PC-3 (cell line): Measurements from ENCODE around the gene PCNX2. TPM values are rescaled to one million over a fixed set of nuclear protein-coding genes. Genes with fewer than 3 reads are reported as not detected.

ENCODE experiments used
- ATAC-seq: fragments of 200-7000 bp; cut with Tn5 transposase; 2 replicates; pipeline ENCODE4 v1.9.1; 2020; ENCODE audit warnings: mild to moderate bottlenecking, moderate library complexity
- BruUV-seq: library from RNA; stranded (reverse); fragments of 400-500 nt; replicated peaks from 2 replicates; lab custom pipeline; 2021; lab: Mats Ljungman, UMichigan
- CTCF ChIA-PET: fragments of 300-600 bp; sonication (Branson Sonifier 250); formaldehyde crosslinking; loops from one replicate; lab custom pipeline; 2022; ENCODE audit warnings: antibody characterized with exemption; lab: Charles Lee
- POLR2A ChIA-PET: fragments of 300-600 bp; sonication (Branson Sonifier 250); formaldehyde crosslinking; loops from one replicate; lab custom pipeline; 2022; ENCODE audit warnings: antibody characterized with exemption; ENCODE audit not compliant: unreplicated experiment; lab: Charles Lee
- DNase-seq: peaks from one replicate; pipeline ENCODE4 v3.0.0-alpha.2; 2015
- H2AFZ ChIP-seq: fragments of 300-600 bp; sonication (generic); 2 replicates; pipeline ENCODE4 v1.6.0; 2016; ENCODE audit warnings: antibody characterized with exemption, low read length
- H3F3A ChIP-seq: fragments of 300-600 bp; sonication (generic); one replicate; pipeline ENCODE4 v1.6.0; 2017; ENCODE audit warnings: antibody characterized with exemption, low read length, control low read depth, mild to moderate bottlenecking; ENCODE audit not compliant: unreplicated experiment
- H3K27ac ChIP-seq: fragments of 300-600 bp; sonication (generic); 2 replicates; pipeline ENCODE4 v1.5.1; 2016; ENCODE audit warnings: mild to moderate bottlenecking, low read length
- H3K27me3 ChIP-seq: fragments of 300-600 bp; sonication (generic); 2 replicates; pipeline ENCODE4 v1.6.1; 2016; ENCODE audit warnings: low read length, mixed read lengths
- H3K36me3 ChIP-seq: fragments of 300-600 bp; sonication (generic); 2 replicates; pipeline ENCODE4 v1.6.1; 2016; ENCODE audit warnings: low read depth, mixed run types, low read length, mixed read lengths
- H3K4me1 ChIP-seq: fragments of 300-600 bp; sonication (generic); 2 replicates; pipeline ENCODE4 v1.5.1; 2016; ENCODE audit warnings: low read length; ENCODE audit not compliant: insufficient read depth
- H3K4me2 ChIP-seq: fragments of 300-600 bp; sonication (generic); 2 replicates; pipeline ENCODE4 v1.6.0; 2016; ENCODE audit warnings: low read length
- H3K4me3 ChIP-seq: fragments of 300-600 bp; sonication (generic); 2 replicates; pipeline ENCODE4 v1.5.1; 2016; ENCODE audit warnings: mild to moderate bottlenecking, low read length, mixed read lengths
- H3K79me2 ChIP-seq: fragments of 300-600 bp; sonication (generic); 2 replicates; pipeline ENCODE4 v1.6.1; 2017; ENCODE audit warnings: low read length, mixed read lengths
- H3K9ac ChIP-seq: fragments of 300-600 bp; sonication (generic); 2 replicates; pipeline ENCODE4 v1.6.0; 2016; ENCODE audit warnings: mild to moderate bottlenecking, low read length
- H3K9me2 ChIP-seq: fragments of 300-600 bp; sonication (generic); replicated peaks from 2 replicates; pipeline ENCODE4 v1.6.1; 2016; ENCODE audit warnings: mixed run types, low read length, mixed read lengths
- H3K9me3 ChIP-seq: fragments of 300-600 bp; sonication (generic); 2 replicates; pipeline ENCODE4 v1.6.1; 2016; ENCODE audit warnings: low read length, mixed read lengths
- H4K20me1 ChIP-seq: fragments of 300-600 bp; sonication (generic); 2 replicates; pipeline ENCODE4 v1.6.1; 2016; ENCODE audit warnings: low read length, mixed read lengths
- EZH2 ChIP-seq: fragments of 300-600 bp; sonication (generic); IDR thresholded peaks from one replicate; pipeline ENCODE4 v1.6.1; 2017; ENCODE audit warnings: antibody characterized with exemption, mild to moderate bottlenecking, low read length; ENCODE audit not compliant: unreplicated experiment
- EZH2phosphoT487 ChIP-seq: fragments of 300-600 bp; sonication (generic); IDR thresholded peaks from 2 replicates; pipeline ENCODE4 v1.6.1; 2018; ENCODE audit warnings: mild to moderate bottlenecking, antibody characterized with exemption, low read length, borderline replicate concordance
- intact Hi-C: fragments of 100-400 bp; cut with micrococcal nuclease; formaldehyde crosslinking; loops from 2 replicates; pipeline ENCODE4 v1.9.0; 2023
- total RNA-seq: library from RNA; depleted of rRNA; stranded (reverse); fragments of >200 nt; gene quantifications from 2 replicates; pipeline ENCODE4 v1.2.3, GENCODE V29; 2014
- TF ChIP-seq, protein P1 (sequence below): fragments of 300-600 bp; sonication (generic); conservative IDR thresholded peaks from 2 replicates; pipeline ENCODE4 v1.5.1; 2017; ENCODE audit warnings: antibody characterized with exemption, low read depth, mild to moderate bottlenecking, low read length

PCNX2 gene
- total RNA-seq, 1 experiment from 2014 or later = 17.3 TPM

DNA sequence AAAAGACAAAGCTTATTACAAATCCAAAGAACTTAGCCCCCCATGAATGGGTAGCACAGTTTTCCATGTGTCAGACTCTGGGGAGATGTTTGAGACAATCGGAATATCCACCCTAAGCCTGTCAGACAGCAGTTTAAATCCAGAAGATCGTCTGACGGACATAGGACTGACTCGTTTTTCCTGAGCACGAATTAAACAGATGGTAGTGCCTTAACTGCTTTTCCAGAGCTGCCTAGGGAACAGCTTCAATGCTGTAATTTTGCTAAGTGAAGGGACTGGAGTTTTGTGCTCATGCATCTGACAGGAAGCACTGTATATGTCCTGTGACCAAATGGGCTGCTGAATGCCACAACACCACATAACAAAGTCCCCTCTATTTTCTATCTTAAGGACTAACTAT lies 48.6 kb downstream of the PCNX2 start:
- ATAC-seq = no peak
- H3K36me3 ChIP-seq = peaks cover 20% of the 10 kb centered on the region; the same call in 1 of the 2 replicates

DNA sequence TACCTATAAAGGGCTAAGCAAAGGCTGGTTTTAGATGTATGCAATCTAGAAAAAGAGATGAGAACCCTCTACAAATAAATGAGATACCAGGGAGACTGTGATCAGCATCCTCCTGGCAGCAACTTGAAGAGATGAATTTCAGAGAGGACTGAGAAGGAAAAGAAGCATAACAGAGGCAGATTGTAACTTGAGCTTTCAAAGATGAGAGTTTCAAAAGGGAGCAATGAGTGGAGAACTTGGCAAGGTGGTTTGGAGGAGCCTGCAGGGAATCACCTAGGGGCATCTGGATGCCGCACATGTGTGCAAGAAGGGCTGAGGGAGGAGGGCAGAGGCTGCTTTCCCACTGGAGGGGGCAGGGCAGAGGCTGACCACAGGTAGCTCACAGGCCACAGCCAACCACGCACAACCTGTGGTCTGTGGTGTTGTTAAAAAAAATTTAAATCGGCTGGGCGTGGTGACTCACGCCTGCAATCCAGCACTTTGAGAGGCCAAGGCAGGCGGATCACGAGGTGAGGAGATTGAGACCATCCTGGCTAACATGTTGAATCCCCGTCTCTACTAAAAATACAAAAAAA lies 50.2 kb downstream of the PCNX2 start:
- Histone ChIP-seq H4K20me1 (no peaks in the 10 kb centered on the region), H3K36me3 (peaks cover 6% of the 10 kb centered on the region; the same call in 1 of the 2 replicates), H2AFZ (no peak overlapping the region), H3K4me3 (no peak overlapping the region), H3K4me1 (no peaks in the 10 kb centered on the region), H3K9me2 (no peaks in the 10 kb centered on the region), H3K79me2 (no peaks in the 10 kb centered on the region), H3F3A (no peaks in the 10 kb centered on the region), H3K27ac (no peak overlapping the region), H3K9me3 (no peaks in the 10 kb centered on the region), H3K4me2 (no peak overlapping the region), H3K27me3 (no peaks in the 10 kb centered on the region), H3K9ac (no peak overlapping the region)
- no peak for TF ChIP-seq EZH2phosphoT487
- no peak for TF ChIP-seq EZH2
- TF ChIP-seq, protein P1, sequence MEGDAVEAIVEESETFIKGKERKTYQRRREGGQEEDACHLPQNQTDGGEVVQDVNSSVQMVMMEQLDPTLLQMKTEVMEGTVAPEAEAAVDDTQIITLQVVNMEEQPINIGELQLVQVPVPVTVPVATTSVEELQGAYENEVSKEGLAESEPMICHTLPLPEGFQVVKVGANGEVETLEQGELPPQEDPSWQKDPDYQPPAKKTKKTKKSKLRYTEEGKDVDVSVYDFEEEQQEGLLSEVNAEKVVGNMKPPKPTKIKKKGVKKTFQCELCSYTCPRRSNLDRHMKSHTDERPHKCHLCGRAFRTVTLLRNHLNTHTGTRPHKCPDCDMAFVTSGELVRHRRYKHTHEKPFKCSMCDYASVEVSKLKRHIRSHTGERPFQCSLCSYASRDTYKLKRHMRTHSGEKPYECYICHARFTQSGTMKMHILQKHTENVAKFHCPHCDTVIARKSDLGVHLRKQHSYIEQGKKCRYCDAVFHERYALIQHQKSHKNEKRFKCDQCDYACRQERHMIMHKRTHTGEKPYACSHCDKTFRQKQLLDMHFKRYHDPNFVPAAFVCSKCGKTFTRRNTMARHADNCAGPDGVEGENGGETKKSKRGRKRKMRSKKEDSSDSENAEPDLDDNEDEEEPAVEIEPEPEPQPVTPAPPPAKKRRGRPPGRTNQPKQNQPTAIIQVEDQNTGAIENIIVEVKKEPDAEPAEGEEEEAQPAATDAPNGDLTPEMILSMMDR = no peak
- ChIA-PET CTCF (no interaction called here), POLR2A (no interaction called here)
- intact Hi-C loops = loop anchor here (10.0 kb wide), 1 partner anchor 290 kb away; the partner anchor contains the start of gene NTPCR
- ATAC-seq (no peak), DNase-seq (peak; percentile 36)
- BruUV-seq = no TSS peak

More for the DNA sequence above, 48.6 kb downstream of the PCNX2 start:
- TF ChIP-seq EZH2 (no peak), EZH2phosphoT487 (no peak)
- TF ChIP-seq, protein P1 = no peak
- Histone ChIP-seq H3K9me3 (no peaks in the 10 kb centered on the region), H3K9me2 (no peaks in the 10 kb centered on the region), H3K79me2 (no peaks in the 10 kb centered on the region), H3K4me3 (no peak overlapping the region), H3K9ac (no peak overlapping the region), H2AFZ (no peak overlapping the region), H4K20me1 (no peaks in the 10 kb centered on the region), H3K27me3 (no peaks in the 10 kb centered on the region), H3K4me2 (no peak overlapping the region), H3K4me1 (no peaks in the 10 kb centered on the region), H3K27ac (no peak overlapping the region), H3F3A (no peaks in the 10 kb centered on the region)
- ChIA-PET POLR2A (interaction anchor here (0.7 kb wide), 1 partner anchor 698 kb away, joined by 10 read pairs; no protein-coding TSS in a partner anchor), CTCF (no interaction called here)
- intact Hi-C loops = loop anchor here (10.0 kb wide), 1 partner anchor 292 kb away; the partner anchor contains the start of gene NTPCR
- BruUV-seq = no TSS peak
- no peak for DNase-seq

DNA sequence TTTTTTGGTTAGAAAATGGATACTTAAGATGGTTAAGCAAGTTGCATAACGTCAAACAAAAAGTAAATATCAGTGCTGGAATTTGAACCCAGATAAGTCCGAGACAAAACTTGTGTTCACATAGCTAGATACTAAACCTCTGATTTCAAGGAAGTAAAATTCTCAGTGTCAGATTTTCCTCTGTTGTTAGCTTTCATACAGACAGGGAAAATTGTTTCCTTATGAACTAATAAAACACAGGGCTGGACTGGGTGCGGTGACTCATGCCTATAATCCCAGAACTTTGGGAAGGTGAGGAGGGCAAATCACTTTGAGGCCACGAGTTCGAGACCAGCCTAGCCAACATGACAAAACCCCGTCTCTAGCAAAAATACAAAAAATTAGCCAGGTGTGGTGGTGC lies 51.3 kb downstream of the PCNX2 start:
- ChIA-PET POLR2A (no interaction called here), CTCF (interaction anchor here (0.6 kb wide), 1 partner anchor 817 kb away, joined by 3 read pairs; no protein-coding TSS in a partner anchor)
- no peaks in the 10 kb centered on the region for H3K9me2 ChIP-seq
- no peak overlapping the region for H2AFZ ChIP-seq
- no peak overlapping the region for H3K4me2 ChIP-seq
- intact Hi-C loops = loop anchor here (10.0 kb wide), 1 partner anchor 289 kb away; the partner anchor contains the start of gene NTPCR
- no peaks in the 10 kb centered on the region for H3K9me3 ChIP-seq
- no peak overlapping the region for H3K27ac ChIP-seq
- BruUV-seq = no TSS peak
- H3K4me1 ChIP-seq = no peaks in the 10 kb centered on the region
- H3K9ac ChIP-seq = no peak overlapping the region
- H3K4me3 ChIP-seq = no peak overlapping the region
- DNase-seq (peak; percentile 41), ATAC-seq (peak; percentile 44)
- no peaks in the 10 kb centered on the region for H3K79me2 ChIP-seq
- peaks cover 4% of the 10 kb centered on the region; the same call in 1 of the 2 replicates for H3K36me3 ChIP-seq
- TF ChIP-seq EZH2 (no peak), EZH2phosphoT487 (no peak)
- TF ChIP-seq, protein P1 = no peak
- no peaks in the 10 kb centered on the region for H4K20me1 ChIP-seq
- no peaks in the 10 kb centered on the region for H3F3A ChIP-seq
- H3K27me3 ChIP-seq = no peaks in the 10 kb centered on the region
